ENCODE results near the gene BATF.

The BATF gene

GRCh38 chr14:75561013-75561432 lies 38.8 kb downstream of the BATF start:
- peak in 1 of 2 experiments; percentile 18 for DNase-seq (ENCODE audit: low read depth in 2 of 2)

DNA sequence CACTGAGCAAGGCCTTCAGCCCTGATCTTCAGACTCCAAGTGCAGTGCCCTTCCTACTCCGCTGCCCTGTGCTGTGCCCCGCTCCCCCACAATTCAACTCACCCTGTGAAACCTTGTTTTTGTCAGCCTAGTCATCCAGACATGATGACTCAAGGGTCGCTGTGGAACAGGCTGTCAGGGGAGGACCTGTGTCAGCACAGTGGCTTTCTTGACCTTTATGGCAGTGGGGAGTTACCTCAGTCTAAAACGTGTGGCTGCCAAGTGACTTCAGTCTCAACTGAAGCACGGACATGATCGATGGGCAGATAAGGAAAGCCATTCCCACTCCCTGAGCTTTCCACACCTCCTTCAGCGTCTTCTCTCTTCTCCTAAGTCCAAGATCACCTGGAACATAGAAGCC lies 39.8 kb downstream of the BATF start:
- DNase-seq (ENCODE audit: low read depth in 2 of 2) = no peak

DNA sequence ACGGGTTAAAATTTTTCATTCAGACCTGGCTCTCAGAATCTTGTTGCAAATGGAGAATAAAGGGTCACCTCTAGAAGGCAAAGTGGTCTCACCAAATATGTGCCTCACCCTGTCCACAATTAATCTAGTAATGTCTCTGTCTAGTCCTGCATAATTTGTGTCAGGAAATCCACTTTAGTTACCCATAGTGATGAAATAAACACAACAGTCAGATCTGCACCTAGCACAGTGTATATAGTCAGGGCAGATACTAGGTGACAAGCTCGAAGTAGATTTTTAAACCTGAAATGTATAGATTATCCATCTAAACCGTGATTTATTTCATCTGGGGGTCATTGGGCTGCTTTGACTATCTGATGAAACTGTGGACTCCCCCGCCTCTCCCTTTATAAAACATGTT lies 40.2 kb downstream of the BATF start:
- DNase-seq (ENCODE audit: low read depth in 2 of 2) = no peak

DNA sequence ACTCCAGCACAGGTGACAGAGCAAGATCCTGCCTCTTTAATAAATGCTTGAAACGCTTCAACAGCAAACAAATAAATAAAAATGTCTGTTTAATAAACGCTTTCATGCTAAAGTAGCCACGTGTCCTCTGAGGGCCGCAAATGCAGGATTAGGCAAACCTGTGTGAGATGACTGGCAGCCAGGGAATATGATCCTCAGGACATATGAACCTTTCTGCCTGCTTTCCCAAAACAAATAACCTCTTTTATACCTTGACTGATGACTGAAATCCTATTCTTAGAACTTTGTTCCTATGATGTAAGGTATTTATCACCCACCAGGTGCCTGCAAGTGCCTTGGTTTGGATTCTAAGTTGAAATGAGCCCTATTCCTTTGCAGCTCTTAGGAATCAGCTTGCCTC lies 41.7 kb downstream of the BATF start:
- no peak for DNase-seq (ENCODE audit: low read depth in 2 of 2)

- no peak for DNase-seq (ENCODE audit: low read depth in 2 of 2)
Measured at GRCh38 chr14:75565056-75565455, 42.8 kb downstream of the BATF start.

DNA sequence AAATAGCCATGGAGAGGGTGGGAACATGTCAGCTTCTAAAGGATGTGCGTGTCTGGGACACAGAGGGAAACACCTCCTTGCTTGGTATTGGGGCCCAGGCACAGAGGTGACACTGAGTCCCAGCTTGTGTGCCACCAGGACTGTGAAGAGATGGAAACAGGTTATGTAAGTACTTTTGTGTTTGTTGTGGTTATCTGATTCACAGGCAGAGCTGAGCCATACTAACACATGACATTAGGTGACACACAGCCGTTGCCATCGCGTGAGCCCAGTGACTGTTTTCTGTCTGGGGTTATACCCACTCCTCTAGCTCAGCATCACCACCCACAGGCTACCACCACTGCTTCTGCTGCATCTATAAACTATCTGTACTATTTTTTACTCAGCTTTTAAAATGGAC lies 44.1 kb downstream of the BATF start:
- DNase-seq (ENCODE audit: low read depth in 2 of 2) = no peak

DNA sequence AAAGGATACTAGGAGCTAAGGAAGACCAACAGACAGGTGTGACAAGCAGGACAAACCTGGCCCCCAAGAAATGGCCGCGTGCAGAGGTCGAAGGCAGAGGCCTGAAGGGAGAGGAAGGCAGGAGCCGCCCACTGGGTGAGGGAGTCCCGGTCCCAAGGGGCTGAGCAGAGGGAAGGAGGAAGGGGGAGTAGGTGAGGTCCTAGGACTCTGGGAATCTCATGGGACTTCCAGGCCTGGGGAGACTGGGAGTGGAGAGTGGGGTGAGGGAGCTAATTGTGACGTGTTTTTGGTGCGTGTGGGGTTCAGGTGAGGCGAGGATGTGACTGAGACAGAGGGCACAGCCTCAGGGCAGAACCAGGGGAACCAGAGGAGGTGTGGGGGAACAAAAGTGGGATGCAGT lies 44.5 kb downstream of the BATF start:
- DNase-seq (ENCODE audit: low read depth in 2 of 2) = no peak

- no peak for DNase-seq (ENCODE audit: low read depth in 2 of 2)
Measured at GRCh38 chr14:75568140-75568539, 45.9 kb downstream of the BATF start.

- DNase-seq (ENCODE audit: low read depth in 2 of 2) = no peak
Measured at GRCh38 chr14:75568791-75569190, 46.5 kb downstream of the BATF start.

GRCh38 chr14:75570797-75571196 lies 48.5 kb downstream of the BATF start:
- DNase-seq (ENCODE audit: low read depth in 2 of 2) = no peak

DNA sequence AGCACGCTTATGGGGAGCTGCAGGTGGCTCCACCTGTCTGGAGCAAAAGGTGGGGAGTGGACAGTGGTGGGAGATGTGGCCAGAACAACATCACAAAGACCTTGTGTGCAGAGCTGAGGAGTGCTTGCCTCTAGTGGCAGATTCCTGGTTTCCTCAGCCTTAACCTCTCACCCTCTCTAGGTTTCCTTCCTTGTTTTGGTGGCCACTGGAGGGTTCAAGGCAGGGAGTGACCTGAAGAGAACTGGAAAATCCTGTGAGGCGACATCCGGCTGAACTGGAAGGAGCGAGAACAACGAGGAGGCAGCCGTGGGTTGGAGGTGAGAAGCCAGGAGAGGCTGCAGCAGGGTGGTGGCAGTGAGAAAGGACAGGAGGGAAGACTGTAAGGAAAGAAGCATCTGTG lies 49.8 kb downstream of the BATF start:
- no peak for DNase-seq (ENCODE audit: low read depth in 2 of 2)

- DNase-seq (ENCODE audit: low read depth in 2 of 2) = no peak
Measured at GRCh38 chr14:75577090-75577489, 54.8 kb downstream of the BATF start.

- DNase-seq (ENCODE audit: low read depth in 2 of 2) = peak in 1 of 2 experiments; percentile 27
Measured at GRCh38 chr14:75577729-75578101, 55.4 kb downstream of the BATF start.

DNA sequence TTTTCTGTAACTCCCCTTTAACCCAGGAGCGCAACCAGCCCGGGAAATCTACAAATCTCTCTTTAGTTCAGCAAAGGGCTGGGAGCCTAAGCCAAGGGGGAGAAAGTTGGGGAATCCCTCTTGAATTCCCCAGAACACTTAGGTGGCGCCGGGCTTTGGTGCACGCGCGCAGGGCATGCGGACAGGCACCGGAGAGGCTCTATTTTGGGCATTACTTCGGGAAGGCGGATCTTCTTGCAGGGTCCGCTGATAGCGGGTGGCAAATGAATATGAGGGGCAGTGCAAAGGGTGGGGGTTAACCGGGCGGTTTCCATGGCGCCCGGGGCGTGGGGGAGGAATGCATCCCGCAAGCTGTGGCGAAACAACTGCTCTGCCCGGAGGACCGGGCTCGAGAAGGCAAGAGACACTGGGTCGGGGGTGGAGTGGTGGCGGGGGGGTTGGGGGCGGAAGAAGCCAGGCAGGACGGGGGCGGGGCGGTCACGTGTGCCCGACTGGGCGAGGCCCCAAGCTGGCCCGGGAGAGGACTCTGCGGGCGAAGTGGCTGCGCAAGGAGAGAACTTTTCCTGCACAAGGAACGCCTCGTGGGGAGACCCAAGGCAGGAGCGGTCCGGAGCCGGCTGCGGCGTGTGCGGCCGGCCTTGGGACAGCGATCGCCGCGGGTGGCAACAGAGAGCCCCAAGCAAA lies 56.0 kb downstream of the BATF start, which contains the start of gene FLVCR2:
TSS of gene FLVCR2 (plus strand) at position 519 of the 684 bp plus-strand sequence. CDS start 353 bp downstream, outside the sequence.
- no peak for DNase-seq (ENCODE audit: low read depth in 2 of 2)

GRCh38 chr14:75578786-75579337 lies 56.6 kb downstream of the BATF start:
- no peak for DNase-seq (ENCODE audit: low read depth in 2 of 2)

DNA sequence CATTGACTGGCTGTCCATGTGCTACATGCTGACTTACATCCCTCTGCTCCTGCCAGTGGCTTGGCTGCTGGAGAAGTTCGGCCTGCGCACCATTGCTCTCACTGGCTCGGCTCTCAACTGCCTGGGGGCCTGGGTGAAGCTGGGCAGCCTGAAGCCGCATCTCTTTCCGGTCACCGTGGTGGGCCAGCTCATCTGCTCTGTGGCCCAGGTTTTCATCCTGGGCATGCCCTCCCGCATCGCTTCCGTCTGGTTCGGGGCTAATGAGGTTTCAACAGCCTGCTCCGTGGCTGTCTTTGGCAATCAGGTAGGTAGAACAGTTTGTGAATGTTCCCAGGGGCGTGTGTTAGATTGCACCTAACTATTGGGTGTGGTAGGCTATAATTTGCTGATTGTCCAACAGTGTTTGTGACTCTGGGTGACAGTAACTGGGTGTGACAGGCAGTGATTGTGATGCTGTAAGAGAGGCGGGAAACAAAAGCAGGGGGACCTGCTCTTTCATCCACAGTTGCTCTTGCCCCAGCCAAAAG lies 57.1 kb downstream of the BATF start:
- no peak for DNase-seq (ENCODE audit: low read depth in 2 of 2)

GRCh38 chr14:75579882-75580281 lies 57.6 kb downstream of the BATF start:
- no peak for DNase-seq (ENCODE audit: low read depth in 2 of 2)

GRCh38 chr14:75587388-75587787 lies 65.1 kb downstream of the BATF start:
- DNase-seq (ENCODE audit: low read depth in 2 of 2) = no peak

GRCh38 chr14:75589931-75590330 lies 67.7 kb downstream of the BATF start:
- DNase-seq (ENCODE audit: low read depth in 2 of 2) = no peak

GRCh38 chr14:75591331-75591946 lies 69.2 kb downstream of the BATF start:
- DNase-seq (ENCODE audit: low read depth in 2 of 2) = no peak

DNA sequence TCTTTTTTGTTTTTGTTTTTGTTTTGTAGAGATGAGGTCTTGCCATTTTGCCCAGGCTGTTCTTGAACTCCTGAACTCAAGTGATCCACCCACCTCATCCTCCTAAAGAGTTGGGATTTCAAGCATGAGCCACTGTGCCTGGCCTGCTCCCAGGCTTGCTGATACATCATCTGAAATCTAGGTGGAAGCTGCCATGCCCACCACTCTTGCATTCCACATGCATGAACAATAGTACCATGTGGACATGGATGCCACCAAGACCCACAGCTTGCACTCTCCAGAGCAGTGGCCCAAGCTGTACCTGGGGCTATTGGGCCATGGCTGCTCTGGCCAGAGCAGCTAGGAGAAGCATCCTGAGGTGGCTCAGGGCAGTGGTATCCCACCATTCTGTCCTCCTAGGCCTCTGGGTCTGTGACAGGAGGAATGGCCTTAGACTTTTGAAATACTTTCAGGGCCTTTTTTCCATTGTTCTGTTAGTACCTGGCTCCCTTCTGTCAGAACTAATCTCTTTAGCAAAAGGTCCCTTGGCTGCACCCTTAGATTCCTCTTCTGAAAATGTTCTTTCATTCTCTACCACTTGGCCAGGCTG lies 69.8 kb downstream of the BATF start:
- no peak for DNase-seq (ENCODE audit: low read depth in 2 of 2)

- no peak for DNase-seq (ENCODE audit: low read depth in 2 of 2)
Measured at GRCh38 chr14:75595226-75595625, 73.0 kb downstream of the BATF start.

Data from fibroblast of skin of left quadriceps (primary cell).